Measurements from ENCODE around the gene ITGB7. TPM values are rescaled to one million over a fixed set of nuclear protein-coding genes. Genes with fewer than 3 reads are reported as not detected.
A peak's percentile ranks its signal among the peaks of the same experiment; 100 is the strongest.
"Not testable (repeated sequence)": the region's sequence is repeated elsewhere in the genome, so short reads cannot be mapped to it uniquely, and the experiment has no call there.

Gene ITGB7
- total RNA-seq, 1 donor from 2014 or later: 3.1 TPM

DNA sequence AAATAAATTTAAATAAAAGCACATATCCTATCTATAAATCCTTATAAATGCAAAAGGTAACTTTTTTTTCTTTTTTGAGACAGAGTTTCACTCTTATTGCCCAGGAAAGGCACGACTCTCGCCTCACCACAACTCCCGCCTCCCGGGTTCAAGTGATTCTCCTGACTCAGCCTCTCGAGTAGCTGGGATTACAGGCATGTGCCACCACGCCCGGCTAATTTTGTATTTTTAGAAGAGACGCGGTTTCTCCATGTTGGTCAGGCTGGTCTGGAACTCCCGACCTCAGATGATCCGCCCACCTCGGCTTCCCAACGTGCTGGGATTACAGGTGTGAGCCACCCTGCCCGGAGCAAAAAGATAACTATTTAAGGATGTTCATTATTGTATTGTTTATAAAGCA is 28.2 kb downstream of the ITGB7 start:
- DNase-seq (ENCODE audit: low read depth): not testable (repeated sequence)

DNA sequence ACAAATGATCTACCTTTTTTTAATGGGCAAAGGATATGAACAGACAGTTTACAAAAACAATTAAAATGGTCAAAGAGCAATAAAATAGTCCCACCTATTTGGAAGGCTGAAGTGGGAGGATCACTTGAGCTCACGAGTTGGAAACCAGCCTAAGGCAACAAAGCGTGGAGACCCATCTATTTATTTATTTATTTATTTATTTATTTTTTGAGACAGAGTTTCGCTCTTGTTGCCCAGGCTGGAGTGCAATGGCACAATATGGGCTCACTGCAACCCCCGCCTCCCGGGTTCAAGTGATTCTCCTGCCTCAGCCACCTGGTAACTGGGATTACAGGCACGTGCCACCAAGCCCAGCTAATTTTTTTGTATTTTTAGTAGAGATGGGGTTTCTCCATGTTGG is 29.6 kb downstream of the ITGB7 start:
- DNase-seq (ENCODE audit: low read depth): not testable (repeated sequence)

DNA sequence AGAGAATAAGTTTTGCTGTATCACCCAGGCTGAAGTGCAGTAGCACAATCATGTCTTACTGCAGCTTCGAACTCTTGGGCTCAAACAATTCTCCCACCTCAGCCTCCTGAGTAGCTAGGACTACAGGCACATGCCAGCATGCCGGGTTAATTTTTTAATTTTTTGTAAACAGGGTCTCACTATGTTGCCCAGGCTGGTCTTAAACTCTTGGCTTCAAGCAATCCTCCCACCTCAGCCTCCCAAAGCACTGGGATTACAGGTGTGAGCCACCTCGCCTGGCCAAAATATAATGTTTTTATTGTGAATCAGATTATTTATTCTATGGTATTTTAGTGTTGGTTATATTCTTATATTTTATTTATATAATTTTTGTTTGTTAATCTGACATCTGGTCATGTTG is 30.3 kb downstream of the ITGB7 start:
- DNase-seq (ENCODE audit: low read depth): no peak

DNA sequence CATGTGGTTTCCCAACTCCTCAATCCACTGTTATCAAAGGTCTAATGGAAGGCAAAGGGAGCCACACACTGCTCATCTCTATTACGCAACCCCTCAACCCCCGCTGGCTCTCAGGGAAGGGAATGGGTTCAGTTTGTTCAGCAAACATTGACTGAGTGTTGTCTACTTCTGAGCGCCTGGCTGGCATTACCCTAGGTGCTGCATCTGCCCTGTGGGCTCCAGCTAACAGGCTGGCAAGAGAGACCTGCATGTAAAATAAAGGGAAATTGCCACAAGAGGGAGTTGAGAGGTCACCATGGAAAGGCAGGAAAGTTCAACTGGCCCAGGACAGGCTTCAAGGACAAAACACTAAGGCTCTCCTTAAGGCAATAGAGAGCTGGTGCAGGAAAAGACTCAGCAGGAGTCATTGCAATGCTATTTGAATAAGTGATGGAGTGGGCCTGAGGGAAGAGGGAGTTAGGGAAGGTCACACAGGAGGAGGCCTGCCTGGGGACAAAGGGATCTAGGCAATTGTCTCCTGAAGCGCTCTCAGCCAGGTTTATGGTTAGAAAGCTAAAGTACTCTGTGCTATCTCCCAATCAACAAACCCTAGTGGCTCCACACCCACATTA is 32.1 kb downstream of the ITGB7 start:
- peak; percentile 68 for DNase-seq (ENCODE audit: low read depth)

DNA sequence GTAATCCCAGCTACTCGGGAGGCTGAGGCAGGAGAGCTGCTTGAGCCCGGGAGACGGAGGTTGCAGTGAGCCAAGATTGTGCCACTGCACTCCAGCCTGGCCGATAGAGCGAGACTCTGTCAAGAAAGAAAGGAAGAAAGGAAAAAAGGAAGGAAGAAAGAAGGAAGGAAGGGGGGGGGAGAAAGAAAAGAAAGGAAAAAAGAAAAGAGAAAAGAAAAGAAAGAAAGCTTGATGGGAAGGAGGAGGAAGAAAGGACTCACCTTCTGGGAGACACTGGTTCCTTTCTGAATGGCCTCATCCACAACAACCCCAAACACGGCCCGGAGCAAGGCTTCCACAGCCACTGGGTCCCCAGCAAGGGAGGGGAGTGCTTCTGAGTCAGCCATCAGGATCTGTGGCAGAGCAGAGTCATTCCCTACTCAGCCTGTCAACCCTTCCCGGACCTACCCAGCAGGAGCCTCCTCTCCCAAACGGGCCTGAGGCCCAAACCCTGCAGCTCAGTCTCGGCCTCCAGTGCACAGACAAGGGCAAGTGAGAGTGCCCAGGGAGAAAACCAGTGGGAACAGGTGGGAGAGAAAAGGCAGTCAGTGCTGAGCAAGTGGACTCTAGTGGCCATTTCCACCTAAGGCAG is 33.9 kb downstream of the ITGB7 start:
- no peak for DNase-seq (ENCODE audit: low read depth)

DNA sequence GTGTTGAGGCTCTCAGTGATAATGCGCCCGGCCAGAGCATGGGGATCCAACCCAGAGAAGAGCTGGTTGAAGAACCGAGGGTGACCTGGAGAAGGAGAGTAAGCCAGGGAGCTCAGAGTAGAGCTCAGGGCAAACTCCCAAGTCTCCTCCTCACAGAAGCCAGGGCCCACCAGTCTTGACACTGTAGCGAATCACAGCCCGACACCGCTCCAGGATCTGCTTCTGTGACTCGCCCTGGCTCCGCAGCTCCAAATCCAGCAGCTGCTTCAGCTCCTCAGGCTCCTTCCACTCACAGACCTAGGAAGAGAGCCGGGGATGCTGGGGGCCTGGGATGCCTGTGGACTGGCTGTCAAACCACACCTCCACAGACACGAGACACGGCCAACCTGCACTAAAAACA is 34.7 kb downstream of the ITGB7 start:
- no peak for DNase-seq (ENCODE audit: low read depth)

DNA sequence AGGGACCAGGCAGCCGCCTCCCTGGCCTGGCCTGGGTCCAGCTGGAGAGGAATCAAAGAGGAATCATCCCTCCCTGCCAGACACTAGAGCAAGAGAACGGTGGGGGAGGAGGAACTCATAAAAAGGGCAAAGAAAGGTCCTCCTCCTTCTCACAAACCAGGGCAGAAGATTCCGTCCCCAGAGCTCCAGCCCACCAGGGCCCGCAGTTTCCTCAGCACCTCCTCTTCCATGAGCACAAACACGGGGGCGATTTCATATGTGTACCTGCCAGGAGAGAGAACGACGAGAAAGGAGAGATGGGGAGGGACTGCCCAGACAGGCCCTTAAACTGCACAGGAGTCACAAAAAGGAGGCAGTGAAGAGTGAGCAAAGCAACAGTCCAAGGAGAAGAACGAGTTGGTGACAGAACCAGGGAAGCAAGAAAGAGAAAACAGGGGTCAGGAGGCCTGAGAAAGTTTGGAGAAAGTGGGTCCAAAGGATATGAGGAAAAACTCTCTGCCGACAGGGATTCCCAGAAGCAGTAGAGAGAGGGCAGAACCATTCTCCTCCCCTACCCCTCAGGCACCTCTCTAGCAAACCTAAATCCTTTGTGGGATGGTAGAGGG is 35.2 kb downstream of the ITGB7 start:
- DNase-seq (ENCODE audit: low read depth): no peak

DNA sequence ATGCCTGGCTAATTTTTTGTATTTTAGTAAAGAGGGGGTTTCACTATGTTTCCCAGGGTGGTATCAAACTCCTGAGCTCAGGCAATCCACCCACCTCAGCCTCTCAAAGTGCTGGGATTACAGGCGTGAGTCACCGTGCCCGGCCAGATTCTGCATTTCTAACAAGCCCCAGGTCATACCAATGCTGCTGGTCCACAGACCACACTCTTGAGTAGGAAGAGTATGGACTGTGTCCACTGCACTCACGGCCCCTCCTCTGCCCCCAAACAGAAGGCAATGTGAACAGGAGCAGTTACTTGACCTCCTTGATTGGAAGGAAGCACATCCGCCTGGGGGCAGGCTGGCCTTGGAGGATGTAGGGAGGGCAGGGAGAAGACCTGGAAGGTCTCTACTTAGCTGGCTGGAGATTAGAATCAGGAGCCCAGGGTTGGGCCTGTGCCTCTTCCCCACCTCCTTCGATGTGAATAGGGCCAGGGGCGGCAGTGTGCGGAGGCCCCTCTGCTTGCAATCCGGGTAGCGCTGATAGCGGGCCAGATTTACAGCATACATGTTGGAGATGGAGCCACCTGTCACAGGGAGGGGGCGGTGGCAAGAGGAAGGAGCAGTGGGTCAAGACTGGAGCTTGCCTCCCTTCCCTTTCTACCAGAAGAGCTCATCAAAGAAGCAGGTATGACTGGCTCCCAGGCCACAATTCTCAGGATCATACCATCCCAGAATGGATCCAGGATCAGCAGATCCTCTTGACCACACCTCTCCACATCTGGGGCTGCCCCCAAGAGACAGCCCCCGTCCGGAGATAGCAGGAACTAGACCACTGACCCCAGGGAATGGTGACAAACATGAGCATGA is 36.0 kb downstream of the ITGB7 start:
- no peak for DNase-seq (ENCODE audit: low read depth)

DNA sequence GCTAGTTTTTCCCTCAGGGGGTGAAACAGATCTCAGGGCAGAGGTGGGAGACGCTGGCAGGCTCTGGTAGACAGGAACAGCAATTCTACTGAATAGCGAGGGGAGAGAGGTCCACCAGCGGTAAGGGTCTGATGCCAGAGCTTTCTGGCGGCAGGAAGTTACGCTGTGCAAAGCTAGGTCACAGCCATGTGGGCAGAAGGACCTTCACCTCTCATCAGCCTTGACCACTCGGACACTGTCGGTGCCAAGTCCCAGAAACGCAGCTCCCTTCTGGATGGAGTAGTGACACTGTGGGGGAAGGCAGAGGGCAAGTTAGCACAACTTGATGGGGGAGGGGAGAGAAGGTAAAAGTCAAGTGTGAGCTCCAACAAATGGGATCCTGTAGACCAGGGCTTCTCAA is 36.8 kb downstream of the ITGB7 start:
- DNase-seq (ENCODE audit: low read depth): no peak

DNA sequence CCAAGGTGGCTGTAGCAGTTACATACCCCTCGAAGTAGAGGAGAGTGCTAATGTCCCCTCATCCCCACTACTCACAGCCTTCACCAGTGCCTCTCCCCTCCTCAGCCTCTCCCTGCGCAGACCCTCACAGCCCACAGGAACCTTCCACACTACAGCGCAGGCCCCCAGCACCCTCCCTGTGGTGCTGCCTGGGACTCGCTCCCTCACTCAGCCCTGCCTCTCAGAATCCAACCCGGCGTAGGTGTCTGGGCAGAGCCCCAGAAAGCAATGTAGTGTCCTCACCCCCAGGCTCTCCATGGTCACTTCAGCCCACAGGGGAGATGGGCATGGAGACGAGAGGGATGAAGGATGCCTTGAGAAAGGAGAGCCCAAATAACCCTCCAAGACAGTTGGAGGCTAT is 37.4 kb downstream of the ITGB7 start:
- no peak for DNase-seq (ENCODE audit: low read depth)

DNA sequence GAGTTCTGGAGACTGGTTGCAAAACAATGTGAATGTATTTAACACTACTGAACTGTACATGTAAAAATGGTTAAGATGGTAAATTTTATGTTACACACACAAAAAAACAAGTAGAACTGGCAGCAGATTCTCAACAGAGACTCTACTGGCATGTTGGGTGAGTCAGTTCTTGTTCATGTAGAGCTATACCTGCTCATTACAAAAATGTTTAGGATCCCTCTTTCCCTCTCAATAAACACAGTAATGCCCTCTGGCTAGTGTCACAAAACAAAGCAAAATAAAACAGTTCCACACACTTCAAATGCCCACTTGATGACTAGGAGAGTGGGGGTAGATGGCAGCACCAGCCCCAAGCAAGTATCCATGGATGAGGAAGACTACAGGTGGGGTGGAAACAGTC is 40.2 kb downstream of the ITGB7 start:
- DNase-seq (ENCODE audit: low read depth): no peak

DNA sequence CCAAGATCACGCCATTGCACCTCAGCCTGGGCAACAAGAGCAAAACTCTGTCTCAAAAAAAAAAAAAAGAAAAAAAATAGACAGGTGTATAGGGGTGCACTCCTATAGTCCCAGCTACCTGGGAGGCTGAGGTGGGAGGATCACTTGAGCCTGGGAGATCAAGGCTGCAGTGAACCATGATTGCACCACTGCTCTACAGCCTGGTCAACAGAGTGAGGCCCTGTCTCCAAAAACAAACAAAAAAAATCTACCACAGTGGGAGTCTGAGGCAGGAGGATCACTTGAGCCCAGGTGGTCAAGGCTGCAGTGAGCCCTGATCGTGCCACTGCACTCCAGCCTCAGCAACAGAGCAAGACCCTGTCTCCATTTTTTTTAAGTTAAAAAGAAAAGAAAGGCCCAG is 44.0 kb downstream of the ITGB7 start:
- DNase-seq (ENCODE audit: low read depth): not testable (repeated sequence)

DNA sequence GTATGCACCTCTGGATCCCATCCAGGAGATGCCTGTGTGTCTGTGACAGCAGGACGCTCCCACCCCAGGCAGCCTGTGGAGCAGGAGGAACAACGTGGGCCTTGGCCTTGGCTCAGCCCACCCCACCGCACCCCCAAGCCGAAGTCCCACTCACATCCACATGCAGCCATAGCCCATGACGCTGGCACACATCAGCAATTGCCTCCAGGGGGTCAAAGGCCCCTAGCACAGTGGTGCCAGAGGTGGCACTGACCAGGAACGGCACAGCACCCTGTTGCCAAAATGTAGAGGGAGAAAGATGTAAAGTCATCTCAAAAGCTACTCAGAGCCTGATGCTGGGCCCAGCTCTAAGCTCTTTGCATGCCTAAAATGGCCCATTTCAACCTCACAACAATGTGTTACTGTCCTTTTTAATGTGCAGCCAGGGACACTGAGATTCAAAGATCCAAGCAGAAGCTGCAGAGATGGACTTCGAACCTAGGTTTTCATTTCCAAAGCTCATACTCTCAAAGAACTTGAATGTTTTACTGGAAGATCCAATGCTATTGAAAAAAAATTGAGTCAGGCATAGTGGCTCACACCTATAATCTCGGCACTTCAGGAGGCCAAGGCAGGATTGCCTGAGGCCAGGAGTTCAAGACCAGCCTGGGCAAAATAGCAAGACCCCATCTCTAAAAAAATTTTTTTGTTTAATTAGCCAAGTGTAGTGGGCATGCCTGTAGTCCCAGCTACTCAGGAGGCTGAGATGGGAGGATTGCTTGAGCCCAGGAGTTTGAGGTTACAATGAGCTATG is 45.7 kb downstream of the ITGB7 start:
- DNase-seq (ENCODE audit: low read depth): no peak

DNA sequence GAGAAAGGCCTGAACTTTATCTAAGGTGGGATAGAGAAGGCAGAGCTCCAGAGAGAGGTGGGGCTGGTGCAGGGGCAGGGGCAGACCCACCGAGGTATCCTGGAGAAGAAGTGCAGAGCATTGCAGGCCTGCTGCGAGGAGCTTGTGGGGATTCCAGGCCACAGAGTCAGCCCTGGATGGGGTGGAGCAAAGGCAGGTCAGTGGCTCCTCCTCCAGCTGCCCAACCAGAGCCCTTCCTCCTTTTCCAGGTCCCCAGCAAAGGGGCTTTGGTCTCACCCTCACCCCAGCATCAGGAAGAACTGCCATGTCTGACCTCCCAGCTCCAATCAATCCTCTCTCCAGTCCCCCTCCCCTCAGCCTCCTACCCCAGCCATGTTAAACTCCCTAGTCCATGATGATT is 46.4 kb downstream of the ITGB7 start:
- no peak for DNase-seq (ENCODE audit: low read depth)

DNA sequence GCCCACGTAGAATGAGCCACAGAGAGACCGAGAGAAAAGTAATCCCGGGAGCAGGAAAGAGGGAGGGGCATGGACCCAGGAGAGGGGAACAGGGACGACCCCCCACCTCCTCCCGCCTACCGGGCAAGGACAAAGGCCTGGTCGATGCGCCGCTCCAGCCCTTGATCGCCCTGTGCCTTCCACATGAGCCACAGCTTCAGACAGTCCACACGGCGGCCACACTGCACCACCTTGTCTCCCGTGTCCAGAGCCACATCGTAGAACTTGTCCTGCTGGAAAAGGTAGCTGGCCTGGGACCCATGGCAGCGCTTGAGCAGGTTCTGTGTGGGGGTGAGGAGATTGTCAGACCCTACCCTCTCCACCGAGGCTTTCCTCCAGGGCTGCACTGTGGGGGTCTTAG is 47.1 kb downstream of the ITGB7 start:
- no peak for DNase-seq (ENCODE audit: low read depth)

DNA sequence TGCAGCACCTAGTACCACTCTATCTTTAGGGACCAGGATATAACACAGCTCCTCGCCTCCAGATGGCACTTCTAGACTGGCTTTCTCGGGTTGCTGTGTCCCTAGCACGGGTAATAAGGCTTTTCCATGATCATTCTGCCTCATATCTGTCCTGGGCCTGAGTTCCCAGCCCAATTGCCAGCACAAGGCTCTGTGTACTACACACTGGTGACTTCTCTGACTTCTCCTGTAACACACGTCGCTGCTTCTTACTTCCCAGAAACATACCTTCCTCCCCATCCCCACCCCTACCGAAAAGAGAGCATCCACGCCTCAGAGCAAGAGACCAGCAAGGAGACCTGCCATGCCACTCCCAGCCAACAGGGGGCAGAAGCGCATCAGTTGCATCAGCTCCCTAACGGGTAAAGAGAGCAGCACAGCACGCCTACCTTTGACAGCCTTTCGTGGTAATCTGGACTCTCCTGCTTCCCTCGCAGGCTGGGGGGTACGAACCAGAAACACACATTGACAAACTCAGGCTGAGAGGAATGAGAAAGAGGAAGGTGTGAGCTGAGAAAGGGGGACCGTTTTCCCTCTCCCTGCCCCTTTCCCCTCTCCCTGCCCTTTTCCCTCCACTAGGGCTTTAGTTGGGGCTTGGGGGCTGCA is 47.7 kb downstream of the ITGB7 start:
- DNase-seq (ENCODE audit: low read depth): peak; percentile 66

DNA sequence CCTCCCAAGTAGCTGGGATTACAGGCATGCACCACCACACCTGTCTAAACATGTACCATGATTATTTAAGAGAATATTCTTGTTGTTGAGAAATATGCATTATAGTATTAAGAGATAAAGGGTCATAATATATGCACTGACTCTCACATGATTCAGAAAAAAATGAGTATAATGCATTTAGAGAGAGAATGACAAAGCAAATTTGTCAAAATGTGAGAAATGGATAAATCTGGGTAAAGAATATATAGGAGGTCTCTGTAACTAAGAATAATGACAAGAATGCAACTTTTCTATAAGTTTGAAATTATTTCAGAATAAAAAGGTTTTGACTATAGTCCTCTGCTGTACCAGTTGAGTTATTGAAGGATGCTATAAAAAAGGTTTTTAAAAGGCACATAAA is 54.7 kb downstream of the ITGB7 start:
- no peak for DNase-seq (ENCODE audit: low read depth)

DNA sequence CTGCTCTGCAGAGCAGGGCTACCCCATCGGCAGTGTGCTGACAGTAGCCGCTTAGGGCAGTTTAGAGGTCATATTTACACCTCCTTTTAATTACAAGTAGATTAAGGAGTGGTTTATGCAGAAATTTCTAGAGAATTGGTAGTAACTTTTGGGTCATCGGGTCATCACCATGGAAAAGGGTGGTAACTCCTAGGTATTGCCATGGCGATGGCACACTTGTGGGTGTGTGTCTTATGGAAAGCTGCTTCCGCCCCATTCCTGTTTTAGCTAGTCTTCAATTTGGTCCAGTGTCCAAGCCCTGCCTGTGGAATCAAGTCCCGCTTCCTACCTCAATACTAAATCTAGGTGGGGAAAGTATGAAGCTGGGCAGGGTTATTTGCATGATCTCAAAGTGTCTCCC is 56.0 kb downstream of the ITGB7 start:
- peak; percentile 63 for DNase-seq (ENCODE audit: low read depth)

DNA sequence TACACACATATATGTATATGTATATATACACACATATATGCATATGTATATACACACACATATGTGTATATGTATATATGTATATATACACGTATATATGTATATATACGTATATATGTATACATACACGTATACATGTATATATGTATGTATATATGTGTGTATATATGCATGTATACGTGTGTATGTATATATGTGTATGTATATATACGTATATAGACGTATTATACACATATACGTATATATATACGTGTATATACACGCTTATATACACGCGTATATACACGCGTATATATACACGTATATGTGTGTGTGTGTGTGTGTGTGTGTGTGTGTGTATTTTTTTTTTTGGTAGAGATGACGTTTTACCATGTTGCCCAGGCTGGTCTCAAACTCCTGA is 59.4 kb downstream of the ITGB7 start:
- DNase-seq (ENCODE audit: low read depth): no peak

DNA sequence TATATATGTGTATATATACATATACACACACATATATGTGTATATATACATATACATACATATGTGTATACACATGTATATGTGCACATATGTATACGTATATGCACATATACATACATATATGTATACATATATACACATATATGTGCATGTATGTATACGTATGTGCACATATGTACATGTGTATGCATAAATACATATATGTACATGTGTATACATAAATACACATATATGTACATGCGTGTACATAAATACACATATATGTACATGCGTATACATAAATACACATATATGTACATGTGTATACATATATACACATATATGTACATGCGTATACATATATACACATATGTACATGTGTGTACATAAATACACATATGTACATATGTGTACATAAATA is 59.9 kb downstream of the ITGB7 start:
- DNase-seq (ENCODE audit: low read depth): no peak

Measured in renal cortical epithelial cell (primary cell).